ENCODE data around the gene SBF1.

SBF1 gene

DNA sequence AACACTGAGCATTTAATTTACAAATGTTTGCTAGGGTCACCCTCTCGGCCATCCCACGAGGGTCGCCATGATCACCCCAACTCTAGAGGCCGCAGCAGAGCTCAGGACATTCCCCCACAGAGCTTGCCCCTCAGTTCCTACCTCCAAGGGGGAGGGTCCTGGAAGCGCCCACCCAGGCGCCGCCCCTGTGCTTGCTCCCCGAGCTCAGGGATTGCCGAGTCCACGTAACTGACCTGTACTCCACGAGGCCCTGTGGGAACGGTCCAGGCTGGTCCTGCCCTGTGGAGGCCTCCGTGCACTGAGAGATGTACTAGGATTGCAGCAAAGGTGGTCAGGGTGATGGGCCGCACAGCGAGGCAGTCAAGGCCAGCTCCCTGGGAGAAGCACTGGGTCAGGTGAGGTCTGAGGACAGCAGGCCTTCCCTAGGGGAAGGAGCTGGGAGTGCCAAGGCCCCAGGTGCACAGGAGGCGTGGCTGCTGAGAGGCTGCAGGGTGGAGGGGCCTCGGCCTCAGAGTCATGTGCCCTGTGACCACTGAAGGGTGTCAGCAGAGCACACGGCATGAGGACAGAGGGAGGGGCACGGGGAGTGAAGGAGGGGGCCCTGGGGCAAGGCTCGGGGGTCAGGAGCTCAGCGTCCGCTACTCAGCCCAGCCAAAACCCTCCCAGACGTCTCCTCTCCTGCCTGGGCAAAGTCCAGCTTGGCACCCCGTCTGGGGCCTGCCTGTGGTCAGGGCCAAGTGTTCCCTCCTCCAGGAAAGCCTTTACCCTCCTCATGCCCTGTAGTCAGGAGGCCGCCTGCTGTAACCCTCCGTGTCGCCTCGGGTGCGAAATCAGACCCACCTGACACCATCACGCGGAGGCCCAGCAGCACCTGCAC is 9.4 kb upstream of the SBF1 start:
- no peak for DNase-seq

DNA sequence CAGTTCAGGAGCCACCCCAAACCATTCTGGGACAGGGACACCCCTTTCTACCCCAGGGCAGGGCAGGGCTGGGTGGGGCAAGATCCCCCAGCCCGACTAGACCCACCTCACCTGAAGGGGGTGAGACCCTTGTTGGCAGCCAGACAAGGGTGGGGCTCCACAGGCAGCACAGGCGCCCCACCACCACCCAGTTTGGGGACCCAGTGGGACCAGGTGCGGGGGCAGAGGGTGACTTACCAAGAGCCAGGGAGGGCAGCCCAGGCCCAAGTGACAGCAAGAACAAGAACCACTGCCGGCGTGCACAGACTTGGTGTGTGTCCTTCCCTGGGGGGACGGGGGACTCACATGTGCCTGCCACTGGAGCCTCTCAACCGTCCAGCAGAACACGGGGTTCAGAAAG is 8.7 kb upstream of the SBF1 start:
- DNase-seq: no peak

DNA sequence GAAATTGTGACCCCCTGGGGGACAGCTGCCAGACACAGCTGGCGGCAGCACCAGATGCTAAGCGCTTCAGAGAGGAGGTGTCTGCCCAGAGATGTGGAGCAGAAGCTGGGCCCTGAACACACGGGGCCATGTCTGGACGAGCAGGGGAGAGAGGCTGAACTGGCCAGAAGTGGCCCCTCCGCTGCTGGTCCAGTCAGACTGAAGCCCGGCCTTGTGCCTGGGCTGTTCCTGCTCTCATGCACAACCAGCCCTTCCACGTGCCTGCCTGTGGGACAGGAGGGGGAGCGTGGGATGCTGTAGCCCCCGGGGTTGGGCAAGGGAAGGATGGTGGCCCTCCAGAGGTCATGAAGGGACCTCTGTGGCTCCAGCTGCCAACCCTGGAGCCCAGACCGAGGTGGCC is 8.3 kb upstream of the SBF1 start:
- no peak for DNase-seq

DNA sequence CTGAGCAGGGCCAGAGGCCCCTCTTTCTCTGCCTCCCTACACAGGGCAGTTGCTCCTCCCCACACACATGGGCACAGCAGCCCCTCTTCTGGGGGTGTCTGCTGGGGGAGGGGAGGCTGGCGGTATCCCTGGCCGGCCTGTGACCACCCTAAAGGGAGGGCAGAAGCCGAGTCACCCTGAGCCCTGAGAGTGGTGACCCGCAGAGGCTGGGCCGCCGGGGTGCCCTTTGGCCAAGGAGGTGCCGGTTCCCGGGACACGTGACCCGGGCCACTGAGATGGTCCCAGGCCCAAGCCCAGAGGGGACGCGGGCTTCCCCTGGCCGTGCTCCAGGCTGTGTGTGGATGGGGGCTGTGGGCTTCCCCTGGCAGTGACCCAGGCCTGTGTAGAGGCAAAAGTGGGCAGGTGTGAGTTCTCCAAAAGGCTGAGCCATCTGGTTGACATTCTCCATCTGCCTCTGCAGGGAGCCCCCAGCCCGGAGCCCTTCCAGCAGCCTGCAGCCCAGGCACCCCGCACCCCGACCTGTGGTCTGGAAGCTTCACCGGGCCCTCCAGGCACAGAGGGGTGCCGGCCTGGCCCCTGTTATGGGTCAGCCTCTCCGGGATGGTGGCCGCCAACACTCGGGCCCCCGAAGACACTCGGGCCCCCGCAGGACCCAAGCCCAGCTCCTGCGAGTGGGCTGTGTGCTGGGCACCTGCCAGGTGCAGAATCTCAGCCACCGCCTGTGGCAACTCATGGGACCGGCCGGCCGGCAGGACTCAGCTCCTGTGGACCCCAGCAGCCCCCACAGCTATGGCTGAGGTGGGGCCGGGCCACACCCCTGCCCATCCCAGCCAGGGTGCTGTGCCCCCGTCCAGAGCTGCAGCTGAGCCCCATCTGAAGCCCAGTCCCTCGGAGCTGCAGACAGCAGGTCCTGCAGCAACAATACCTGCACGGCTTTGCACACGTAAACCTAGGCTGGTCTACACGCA is 7.6 kb upstream of the SBF1 start:
- no peak for DNase-seq

DNA sequence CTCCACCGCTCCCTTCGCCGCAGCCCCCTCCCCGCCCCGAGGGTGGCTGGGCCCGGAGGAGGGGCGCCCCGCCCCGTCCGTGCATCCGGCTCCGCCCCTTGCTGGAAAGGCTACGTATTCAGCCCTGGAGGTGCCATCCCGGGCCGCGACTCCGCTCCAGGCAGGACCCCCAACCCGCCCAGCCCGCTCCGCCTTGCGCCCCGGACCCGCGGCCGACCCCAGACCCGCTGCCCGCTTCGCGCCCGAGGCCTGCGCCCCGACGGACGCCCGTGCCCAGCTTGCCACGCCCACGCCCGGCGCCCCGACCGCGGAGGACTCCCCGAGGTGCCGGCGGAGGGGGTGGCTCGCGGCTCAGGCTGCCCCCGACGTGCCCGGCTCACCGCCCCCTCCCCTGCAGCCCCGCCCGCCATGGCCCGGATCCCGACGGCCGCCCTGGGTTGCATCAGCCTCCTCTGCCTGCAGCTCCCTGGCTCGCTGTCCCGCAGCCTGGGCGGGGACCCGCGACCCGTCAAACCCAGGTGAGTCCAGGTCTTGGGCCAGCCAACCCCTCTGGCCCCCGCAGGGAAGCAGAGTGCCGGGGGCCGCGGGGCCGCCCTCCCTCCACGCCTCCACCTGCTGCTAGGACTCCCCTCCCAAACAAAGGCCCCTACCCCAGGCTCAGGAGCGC is 6.7 kb upstream of the SBF1 start, which contains the start of gene ADM2:
Gene ADM2, plus strand, starts transcription at position 104 of the 667 bp plus-strand sequence. Its CDS starts 305 bp downstream, at position 409.
- DNase-seq: peak in 1 of 2 donors; percentile 10

DNA sequence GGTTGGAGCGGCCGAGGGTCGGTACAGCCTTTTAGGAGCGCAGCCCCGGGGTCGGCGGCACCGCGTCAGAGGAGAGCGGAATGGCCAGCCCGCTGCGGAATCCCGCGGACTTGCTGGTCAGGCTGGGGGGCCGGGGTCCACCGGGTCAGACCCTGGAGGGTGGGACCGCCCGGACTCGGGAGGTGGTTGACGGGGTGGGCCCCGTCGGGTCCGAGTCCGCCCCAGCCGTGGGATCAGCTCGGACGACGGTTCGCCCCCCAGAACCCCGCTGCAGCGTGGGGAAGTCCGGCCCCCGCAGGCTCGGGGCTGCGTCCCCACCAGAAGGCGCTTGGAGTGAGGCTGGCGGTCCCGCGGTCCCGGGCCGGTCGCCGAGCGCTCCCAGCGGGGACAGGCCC is 6.2 kb upstream of the SBF1 start:
- DNase-seq: no peak

DNA sequence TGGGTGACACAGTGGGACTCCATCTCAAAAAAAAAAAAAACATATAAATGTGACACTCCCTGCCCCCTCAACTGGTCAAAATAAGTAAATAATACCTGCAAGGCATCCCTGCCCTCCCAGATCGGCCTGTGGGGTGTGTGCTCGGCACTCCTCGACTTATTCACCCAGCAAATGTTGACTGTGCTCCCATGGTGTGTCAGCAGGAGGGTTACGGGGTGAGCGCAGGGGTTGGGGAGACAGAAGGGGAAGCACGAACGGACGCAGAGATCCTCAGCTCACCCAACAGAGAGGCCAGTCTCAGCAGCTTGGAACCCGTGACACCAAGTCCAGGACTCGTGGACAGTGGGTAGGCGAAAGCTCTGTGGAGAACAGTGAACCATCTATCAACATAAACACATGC is 4.9 kb upstream of the SBF1 start:
- no peak for DNase-seq

DNA sequence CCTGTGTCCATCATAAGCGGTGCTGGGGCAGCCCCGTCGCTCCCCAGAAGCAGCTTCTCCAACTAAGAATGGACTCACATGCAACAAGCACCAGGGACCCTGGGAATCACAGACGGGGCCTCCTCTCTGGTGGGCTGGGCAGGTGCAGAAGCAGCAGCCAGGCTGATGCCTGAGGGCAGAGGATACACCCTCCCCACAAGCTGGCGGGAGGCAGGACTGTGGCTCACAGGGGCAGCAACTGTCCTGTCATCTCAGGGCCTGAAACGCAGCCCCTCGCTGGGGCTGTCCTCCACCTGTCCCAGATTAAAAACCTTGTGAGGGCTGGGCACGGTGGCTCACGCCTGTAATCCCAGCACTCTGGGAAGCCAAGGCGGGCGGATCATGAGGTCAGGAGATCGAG is 3.1 kb upstream of the SBF1 start:
- no peak for DNase-seq

DNA sequence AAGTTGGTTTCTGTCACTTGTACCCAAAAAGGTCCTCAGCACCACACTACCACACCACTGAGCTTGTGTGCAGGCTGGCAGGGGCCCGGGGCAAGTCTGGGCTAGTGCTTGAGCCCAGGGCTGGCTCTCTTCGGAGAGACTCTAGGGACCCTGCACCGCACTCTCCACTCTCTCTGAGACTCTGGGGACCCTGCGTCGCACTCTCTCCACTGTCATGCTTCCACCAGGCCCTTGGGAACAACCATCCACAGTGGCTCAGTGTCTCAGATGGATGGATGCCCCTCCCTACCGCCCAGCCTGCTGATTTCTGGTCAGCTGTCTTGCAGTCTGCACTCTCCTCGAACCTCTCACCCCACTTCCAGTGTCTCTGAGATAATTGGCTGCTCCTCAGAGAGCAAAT is 2.0 kb upstream of the SBF1 start:
- DNase-seq: no peak

DNA sequence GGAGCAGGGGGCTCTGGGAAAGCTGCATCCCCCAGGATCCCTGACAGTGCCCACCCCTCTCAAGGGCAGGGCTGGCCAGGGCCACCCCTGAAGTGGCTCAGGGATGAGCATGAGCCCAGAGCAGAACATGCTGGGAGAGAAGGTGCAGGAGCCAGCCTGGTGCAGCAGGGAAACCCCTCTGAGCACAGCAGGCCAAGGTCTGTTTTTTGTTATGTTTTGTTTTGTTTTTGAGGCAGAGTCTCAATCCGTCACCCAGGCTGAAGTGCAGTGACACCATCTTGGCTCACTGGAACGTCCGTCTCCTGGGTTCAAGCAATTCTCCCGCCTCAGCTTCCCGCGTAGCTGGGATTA is 792 bp upstream of the SBF1 start:
- DNase-seq: no peak

DNA sequence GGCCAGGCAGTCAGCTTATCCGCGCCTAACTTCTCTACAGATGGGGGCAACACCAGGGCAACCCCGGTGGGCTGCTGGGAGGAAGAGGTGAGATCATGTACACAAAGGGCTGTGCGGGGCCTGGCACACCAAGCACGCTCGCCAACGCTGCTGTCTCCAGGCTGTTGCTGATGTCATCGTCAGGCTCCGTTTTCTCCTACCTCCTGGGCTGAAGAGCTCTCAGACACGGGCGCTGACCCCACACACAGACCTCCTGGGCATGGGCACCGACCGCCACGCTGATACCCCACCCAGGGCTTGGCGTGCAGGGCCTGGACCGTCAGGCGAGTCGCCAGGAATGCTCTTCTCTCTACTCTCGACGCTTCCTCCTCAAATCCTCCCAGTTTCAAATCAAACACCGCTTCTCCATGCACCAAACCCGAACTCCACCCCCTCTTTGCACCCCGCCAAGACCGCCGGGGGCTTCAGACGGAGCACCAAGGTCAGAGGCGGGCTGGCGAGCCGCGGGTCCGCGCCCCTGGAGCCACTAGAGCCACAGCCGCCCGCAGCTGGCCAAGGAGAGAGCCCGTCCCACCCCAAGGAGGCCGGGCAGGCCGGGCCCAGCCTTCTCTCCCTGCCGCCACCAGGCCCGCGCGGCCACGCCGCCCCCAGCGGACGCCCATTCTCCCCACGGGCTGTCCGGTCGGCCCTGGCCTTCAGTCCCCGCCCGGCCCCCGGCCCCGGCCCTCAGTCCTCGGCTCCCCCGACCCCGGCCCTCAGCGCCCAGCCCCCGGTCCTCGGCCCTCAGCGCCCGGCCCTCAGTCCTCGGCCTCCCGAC is 772 bp downstream of the SBF1 start:
- no peak for DNase-seq

DNA sequence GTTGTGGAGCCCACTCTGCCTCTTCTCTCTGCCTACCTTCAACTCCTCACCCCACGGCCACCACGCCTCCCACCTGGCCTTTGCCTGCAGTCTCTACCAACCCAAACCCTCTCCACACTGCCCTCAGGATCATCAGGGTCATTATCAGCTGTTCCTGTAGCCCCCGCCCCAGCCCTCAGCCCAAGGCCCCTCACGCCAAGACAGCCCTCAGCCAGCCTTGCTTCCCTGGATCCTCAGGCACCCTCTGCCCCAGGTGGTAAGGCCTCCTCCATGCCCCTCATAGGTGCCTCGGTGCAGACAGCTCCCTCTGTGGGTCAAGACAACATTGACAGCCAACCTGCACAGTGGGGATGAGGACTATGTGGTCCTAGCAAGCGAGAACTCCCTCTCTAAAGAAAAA is 1.7 kb downstream of the SBF1 start:
- DNase-seq: no peak

DNA sequence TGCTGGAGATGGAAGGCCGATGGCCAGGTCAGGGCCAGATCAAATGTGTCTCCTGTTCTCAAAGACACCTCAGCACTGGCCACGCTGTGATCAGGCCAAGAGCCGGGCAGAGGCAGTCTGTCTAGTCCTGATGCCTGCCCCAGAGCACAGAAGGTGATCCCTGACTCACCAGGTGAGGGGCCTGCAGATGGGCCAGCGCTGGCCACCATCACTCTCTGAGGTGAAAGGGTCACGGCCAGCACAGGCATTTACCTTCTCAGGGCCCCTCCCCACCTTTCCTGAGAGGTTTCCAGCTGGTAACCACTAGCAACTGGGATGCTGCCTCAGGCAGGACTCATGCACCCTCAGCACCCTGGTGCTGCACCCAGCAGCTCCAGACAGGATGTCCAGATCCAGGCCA is 2.9 kb downstream of the SBF1 start:
- DNase-seq: no peak

DNA sequence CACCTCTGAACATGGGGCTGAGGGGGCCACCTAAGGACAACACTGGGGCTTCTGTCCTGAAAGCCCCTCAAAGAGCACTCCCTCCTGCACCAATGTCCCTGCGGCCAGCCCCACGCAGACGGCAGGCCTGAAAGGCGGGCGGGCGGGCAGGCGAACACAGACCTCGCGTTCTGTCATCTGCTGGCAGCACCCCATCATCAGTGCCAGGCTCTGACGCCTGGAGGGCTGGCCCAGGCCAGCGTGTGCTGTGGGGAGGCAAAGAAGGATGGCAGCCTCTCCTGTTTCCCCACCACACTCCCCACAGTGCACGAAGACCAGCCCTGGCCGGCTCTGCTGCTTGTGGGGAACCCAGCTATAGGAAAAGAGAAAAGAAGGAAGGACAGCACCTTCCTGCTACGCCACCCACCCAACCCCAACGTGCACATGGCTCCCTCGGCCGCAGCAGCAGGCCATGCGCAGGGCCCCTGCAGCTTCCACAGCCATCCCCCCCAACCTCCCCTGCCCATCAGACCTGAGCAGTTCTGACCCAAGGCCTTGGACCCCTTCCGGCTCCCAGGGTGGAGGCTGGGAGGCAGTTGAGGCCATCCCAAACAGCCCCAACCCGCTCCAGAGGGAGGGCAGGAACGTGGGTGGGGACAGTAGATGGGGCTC is 3.5 kb downstream of the SBF1 start:
- no peak for DNase-seq

DNA sequence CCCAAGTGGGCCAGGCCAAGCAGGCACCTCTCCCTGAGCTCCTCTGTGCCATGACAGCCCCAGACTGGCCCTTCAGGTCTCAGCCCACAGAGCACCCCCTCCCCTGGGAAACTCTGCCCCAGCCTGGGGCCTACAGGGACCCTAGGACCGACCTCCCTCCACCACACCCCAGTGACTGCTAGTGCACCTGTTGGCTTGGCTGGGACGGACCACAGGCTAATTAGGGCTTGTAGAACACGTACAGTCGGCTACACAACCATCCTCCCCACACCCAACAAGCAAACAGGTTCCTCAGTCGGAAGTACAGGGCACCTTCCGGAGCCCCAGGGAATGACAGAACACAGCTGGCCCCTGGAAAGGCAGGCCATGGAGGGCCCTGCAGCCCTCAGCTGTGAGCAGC is 4.3 kb downstream of the SBF1 start:
- DNase-seq: no peak

DNA sequence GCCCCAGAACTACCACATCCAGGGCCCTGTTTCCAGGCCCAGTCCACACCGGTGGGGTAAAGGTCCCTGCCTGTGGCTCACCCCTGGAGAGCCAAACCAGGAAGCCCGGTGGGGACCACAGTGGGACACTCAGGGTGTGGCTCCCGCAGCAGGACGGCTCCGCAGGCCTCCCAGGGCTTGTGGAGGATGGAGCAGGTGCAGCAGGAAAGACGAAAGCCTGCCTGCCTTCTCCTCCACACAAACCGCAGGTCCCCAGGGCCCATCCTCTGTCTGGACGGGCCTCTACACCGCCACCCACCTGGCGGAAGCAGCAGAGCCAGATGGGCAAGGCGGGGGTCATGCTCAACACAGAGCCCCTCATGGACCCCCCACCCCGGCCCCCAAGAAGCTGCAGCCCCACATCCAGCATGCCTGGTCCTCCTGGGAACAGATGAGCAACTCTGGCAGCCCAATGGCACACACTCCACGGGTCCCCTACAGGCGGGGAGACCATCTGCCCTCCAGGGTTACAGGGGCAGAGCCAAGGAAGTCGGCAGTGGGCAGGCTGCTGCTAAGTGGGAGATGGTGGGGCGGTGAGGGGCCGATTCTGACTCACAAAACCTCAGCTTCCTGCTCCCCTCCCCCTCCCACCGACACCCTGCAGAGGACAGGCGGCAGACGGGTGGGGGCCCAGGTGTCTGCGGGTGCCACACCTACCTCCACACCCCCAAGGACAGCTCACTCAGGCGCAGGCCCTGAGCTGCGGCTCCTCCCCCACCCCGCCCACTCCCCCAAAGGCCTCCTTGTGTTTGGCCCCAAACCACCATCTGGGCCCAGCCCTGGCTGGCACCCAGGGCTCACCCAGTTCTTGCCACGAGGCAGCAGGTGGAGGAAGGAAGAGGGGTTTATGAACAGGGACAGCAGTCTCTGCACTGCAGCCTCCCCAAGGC is 5.2 kb downstream of the SBF1 start:
- peak; percentile 15 to 90 for DNase-seq

DNA sequence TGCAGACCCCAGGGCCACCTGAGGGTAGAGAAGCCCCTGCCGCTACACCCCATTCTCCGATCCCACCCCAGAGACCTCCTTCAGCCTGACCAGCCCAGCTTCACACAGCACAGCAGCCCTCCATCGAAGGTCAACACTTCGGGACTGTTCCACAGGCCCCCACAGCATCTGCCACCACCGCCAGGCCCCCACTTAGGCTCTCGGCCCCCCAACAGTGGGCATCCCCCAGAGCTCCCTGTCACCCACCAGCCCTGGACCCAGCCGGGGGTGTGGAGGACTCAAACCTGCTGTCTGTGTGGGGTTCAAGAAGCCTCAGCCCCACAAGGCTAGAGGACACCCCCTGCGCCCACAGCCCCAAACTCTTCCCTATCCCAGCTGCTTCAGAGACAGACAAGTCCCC is 6.2 kb downstream of the SBF1 start:
- DNase-seq: no peak

DNA sequence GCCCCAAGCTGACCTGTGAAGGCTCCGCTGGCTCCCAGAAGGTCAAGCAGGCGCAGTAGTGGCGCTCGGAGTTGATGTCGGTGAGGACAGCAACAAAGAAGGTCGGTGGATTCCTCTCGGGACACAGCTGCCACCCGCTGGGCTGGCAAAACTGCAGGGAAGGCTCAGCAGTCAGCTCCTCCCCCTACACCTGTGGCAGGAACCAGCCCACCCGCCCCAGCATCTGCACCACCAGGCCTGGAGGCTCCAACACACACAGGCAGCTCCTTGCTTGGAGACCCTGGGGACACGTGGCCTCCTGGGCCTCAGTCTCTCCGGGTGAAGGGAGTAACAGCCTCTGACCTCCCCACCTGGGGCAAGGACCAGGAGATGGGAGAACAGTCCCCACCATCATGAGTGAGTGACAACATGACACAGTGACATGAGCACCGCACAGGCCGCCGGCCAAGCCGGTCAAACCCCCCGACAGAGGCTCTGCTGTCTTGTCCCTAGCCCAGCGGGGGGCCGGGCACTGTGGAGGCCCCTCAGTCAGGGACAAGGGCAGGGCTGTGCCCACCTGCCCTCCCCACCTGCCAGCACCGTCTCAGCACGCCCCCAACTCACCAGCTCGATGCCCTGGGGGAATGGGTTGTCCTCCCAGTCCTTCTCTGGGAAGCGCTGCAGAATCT is 6.9 kb downstream of the SBF1 start:
- DNase-seq: no peak

DNA sequence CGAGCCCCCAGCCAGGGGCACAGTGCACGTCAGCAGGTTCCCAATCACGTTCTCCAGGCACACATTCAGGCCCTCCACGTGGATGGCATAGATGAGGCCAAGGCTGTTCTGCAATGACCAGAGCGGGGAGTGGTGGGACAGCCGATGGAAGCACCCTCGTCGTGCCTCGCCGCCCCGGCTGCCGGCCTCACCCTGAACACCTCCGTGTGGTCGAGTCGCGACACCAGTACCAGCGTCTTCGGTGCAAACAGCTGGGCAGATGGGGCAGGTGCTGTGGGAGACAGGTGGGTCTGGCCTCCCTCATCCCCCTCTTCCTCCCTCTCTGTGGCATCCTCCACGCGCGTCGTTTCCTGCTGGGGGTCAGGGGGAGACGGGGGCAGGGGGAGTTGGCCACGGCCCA is 7.5 kb downstream of the SBF1 start:
- DNase-seq: no peak

All from bone marrow (tissue), 2 donors.